Suprapubic skin (tissue), 4 donors: ENCODE results near the gene CCSER2.

Experiments used
- CTCF ChIP-seq, 2 donors: fragments of 200-600 bp in 1 of 2; fragments of 450-650 bp in 1 of 2; sonication (generic) in 1 of 2; IDR thresholded peaks; one replicate each; pipeline ENCODE4 v1.5.1; 2016 to 2019; ENCODE audit warnings: antibody characterized with exemption in 2 of 2, mild to moderate bottlenecking in 1 of 2, moderate library complexity in 1 of 2
- EP300 ChIP-seq: sonication (generic); formaldehyde crosslinking; IDR thresholded peaks from one replicate; pipeline ENCODE4 v1.6.1; 2017; ENCODE audit warnings: antibody characterized with exemption
- POLR2A ChIP-seq, 2 donors: fragments of 450-650 bp; IDR thresholded peaks; one replicate each; pipeline ENCODE4 v1.6.1; 2017; ENCODE audit warnings: antibody characterized with exemption in 2 of 2, mild to moderate bottlenecking in 2 of 2, moderate library complexity in 2 of 2
- POLR2AphosphoS5 ChIP-seq, 3 donors: sonication (generic); formaldehyde crosslinking; IDR thresholded peaks; one replicate each; pipeline ENCODE4 v1.6.1; 2017; ENCODE audit warnings: antibody characterized with exemption in 3 of 3

- TF ChIP-seq EP300 (no peak), CTCF (IDR thresholded peaks at IDR 0.05) (no peak), POLR2A (IDR thresholded peaks at IDR 0.05) (no peak), POLR2AphosphoS5 (IDR thresholded peaks at IDR 0.05) (no peak)
Measured at GRCh38 chr10:84521468-84521867, 193.1 kb downstream of the CCSER2 start.
